Naive thymus-derived CD4-positive, alpha-beta T cell (primary cell): ENCODE results near the gene CHRNA7. TPM values are rescaled to one million over a fixed set of nuclear protein-coding genes. Genes with fewer than 3 reads are reported as not detected.
A peak's percentile ranks its signal among the peaks of the same experiment; 100 is the strongest.
"Not testable (repeated sequence)": the region's sequence is repeated elsewhere in the genome, so short reads cannot be mapped to it uniquely, and the experiment has no call there.

Experiments
- ATAC-seq: fragments of 150-1000 bp; cut with Tn5 transposase; 2 replicates; pipeline ENCODE4 v1.10.0; 2021; ENCODE audit warnings: mild to moderate bottlenecking, moderate library complexity
- CTCF ChIA-PET: fragments of 350-600 bp; sonication (Branson Sonifier 250); formaldehyde crosslinking; loops from one replicate; lab custom pipeline; 2021; ENCODE audit warnings: antibody characterized with exemption; lab: Charles Lee
- POLR2A ChIA-PET: fragments of 350-600 bp; sonication (Branson Sonifier 250); formaldehyde crosslinking; loops from one replicate; lab custom pipeline; 2021; ENCODE audit warnings: antibody characterized with exemption, inconsistent platforms; lab: Charles Lee
- DNase-seq, 9 donors: peaks; one replicate each; pipeline versions ENCODE4 v3.0.0 to v3.0.0-alpha.2; 2020 to 2022; ENCODE audit warnings: mixed read lengths in 1 of 9
- H3K27ac ChIP-seq: one replicate; pipeline ENCODE4 v1.7.0; 2013; ENCODE audit warnings: mild to moderate bottlenecking, low read depth, low read length, moderate library complexity
- H3K27me3 ChIP-seq, 2 donors: one replicate each; pipeline ENCODE4 v1.7.0; 2013; ENCODE audit warnings: low read length in 2 of 2, mild to moderate bottlenecking in 2 of 2, moderate library complexity in 2 of 2; ENCODE audit not compliant: control insufficient read depth in 2 of 2, insufficient read depth in 2 of 2
- H3K36me3 ChIP-seq, 3 experiments: 1 replicate in 2 of 3; 2 replicates in 1 of 3; pipeline ENCODE4 v1.7.0; 2013; ENCODE audit warnings: low read length in 3 of 3, mild to moderate bottlenecking in 3 of 3, moderate library complexity in 1 of 3; ENCODE audit not compliant: insufficient read depth in 3 of 3, control insufficient read depth in 2 of 3
- H3K4me1 ChIP-seq, 2 donors: one replicate each; pipeline ENCODE4 v1.7.0; 2013; ENCODE audit warnings: low read length in 2 of 2, mild to moderate bottlenecking in 2 of 2, moderate library complexity in 1 of 2; ENCODE audit not compliant: control insufficient read depth in 2 of 2, insufficient read depth in 2 of 2
- H3K4me3 ChIP-seq: 2 replicates; pipeline ENCODE4 v1.7.0; 2013; ENCODE audit warnings: mild to moderate bottlenecking, low read length
- H3K9me3 ChIP-seq, 3 experiments: 1 replicate in 2 of 3; 2 replicates in 1 of 3; pipeline ENCODE4 v1.7.0; 2013; ENCODE audit warnings: low read length in 3 of 3; ENCODE audit not compliant: control insufficient read depth in 2 of 3
- H3K27ac Mint-ChIP-seq, 9 donors: one replicate each; pipeline ENCODE4 v1.8.0; 2020 to 2022; ENCODE audit warnings: mixed read lengths in 9 of 9, mild to moderate bottlenecking in 8 of 9, moderate library complexity in 5 of 9, inconsistent platforms in 2 of 9
- H3K27me3 Mint-ChIP-seq, 5 donors: one replicate each; pipeline ENCODE4 v1.8.0; 2021 to 2022; ENCODE audit warnings: mixed read lengths in 5 of 5, mild to moderate bottlenecking in 1 of 5
- H3K36me3 Mint-ChIP-seq, 5 donors: one replicate each; pipeline ENCODE4 v1.8.0; 2020 to 2022; ENCODE audit warnings: mixed read lengths in 5 of 5, mild to moderate bottlenecking in 3 of 5, inconsistent platforms in 1 of 5
- H3K4me1 Mint-ChIP-seq, 7 donors: one replicate each; pipeline ENCODE4 v1.8.0; 2020 to 2022; ENCODE audit warnings: mixed read lengths in 7 of 7, mild to moderate bottlenecking in 3 of 7, inconsistent platforms in 1 of 7
- H3K4me3 Mint-ChIP-seq, 10 donors: one replicate each; pipeline ENCODE4 v1.8.0; 2020 to 2022; ENCODE audit warnings: mild to moderate bottlenecking in 10 of 10, mixed read lengths in 10 of 10, moderate library complexity in 6 of 10, inconsistent platforms in 2 of 10
- H3K9me3 Mint-ChIP-seq, 11 donors: one replicate each; pipeline ENCODE4 v1.8.0; 2020 to 2022; ENCODE audit warnings: mixed read lengths in 11 of 11, mild to moderate bottlenecking in 4 of 11, inconsistent platforms in 1 of 11, moderate library complexity in 1 of 11
- intact Hi-C, 2 donors: fragments of 100-400 bp; cut with micrococcal nuclease; formaldehyde crosslinking; loops; one replicate each; pipeline ENCODE4 v1.15.1; 2023
- polyA plus RNA-seq, 2 donors: library from polyadenylated mRNA; unstranded; fragments of 300-500 nt; fragmentation: Illumina TruSeq; gene quantifications; one replicate each; pipeline ENCODE4 v1.2.3, GENCODE V29; 2021
- total RNA-seq, 6 experiments: library from RNA in 5 of 6; stranded (reverse) in 5 of 6; gene quantifications; 1 replicate in 5 of 6; 2 replicates in 1 of 6; pipeline ENCODE4 v1.2.3 and lab custom pipeline; 2021 to 2026

CHRNA7 gene
- total and polyA plus RNA-seq, 7 experiments from 2014 or later, result 0.09 to 1.6 (median 0.78) TPM; not detected in 3

DNA sequence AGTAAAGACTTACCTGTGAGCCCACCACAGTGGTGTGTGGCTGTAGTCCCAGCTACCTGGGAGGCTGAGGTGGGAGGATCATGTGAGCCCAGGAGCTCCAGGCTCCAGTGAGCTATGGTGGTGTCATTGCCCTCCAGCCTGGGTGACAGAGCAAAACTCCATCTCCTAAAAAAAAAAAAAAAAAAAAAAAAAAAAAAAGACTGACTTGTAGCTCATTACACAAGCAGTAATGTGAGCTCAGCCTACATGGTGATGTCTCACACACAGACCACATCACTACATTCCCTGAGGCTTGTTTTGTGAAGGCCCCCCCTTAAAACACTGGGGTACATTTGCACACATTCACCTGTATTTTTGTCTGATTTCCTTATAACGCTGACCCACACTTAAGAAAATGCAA, 134.4 kb downstream of the CHRNA7 start:
- H3K9me3 ChIP-seq, ATAC-seq, H3K27me3 Mint-ChIP-seq, CTCF ChIA-PET, H3K4me3 Mint-ChIP-seq, POLR2A ChIA-PET, H3K4me1 Mint-ChIP-seq, H3K27ac ChIP-seq, H3K36me3 ChIP-seq, intact Hi-C loops, H3K9me3 Mint-ChIP-seq, DNase-seq, H3K27ac Mint-ChIP-seq, H3K4me3 ChIP-seq, H3K36me3 Mint-ChIP-seq, H3K27me3 ChIP-seq, H3K4me1 ChIP-seq: not testable (repeated sequence)

DNA sequence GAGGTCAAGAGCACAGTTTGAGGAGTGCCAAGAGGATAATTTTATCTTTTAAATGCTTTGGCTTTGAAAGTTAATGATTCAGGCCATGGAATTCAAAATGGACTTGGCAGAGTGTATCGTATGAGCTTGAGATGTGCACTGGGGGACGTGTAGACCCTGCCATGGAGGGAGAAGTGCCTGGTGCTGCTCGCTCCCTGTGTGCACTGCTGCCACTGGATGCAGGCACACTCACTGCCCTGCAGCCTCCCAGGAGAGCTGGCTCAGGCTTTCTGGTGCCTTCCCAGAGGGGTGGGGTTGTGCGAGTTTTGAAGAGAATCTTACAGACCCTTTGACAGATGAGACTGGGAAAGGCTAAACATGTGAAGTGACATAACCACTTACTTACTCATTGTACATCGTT, 135.5 kb downstream of the CHRNA7 start:
- H3K9me3 Mint-ChIP-seq, ATAC-seq, H3K27me3 Mint-ChIP-seq, H3K27ac ChIP-seq, H3K4me1 ChIP-seq, CTCF ChIA-PET, H3K4me3 Mint-ChIP-seq, H3K36me3 Mint-ChIP-seq, H3K4me3 ChIP-seq, H3K9me3 ChIP-seq, H3K36me3 ChIP-seq, POLR2A ChIA-PET, DNase-seq, H3K27me3 ChIP-seq, intact Hi-C loops, H3K4me1 Mint-ChIP-seq, H3K27ac Mint-ChIP-seq: not testable (repeated sequence)

DNA sequence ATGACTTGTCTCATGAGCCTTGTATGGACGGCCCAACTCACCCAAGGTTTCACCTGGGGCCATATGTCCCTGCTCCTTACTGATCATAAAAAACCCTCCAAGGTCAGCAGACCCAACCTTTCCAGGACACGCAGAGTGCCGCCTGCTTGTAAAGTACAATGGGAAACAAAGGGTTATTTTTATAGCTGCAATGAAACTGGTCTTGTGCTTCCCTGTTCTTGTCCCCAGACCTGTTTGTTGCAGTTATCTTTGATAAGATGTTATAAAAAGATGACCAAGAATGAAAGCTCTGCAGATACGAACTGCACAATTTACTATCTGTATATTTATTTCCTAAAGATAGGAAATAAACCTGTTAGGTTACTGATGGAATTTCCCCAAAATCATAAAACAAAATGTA, 136.0 kb downstream of the CHRNA7 start:
- H3K27ac ChIP-seq, H3K4me1 ChIP-seq, H3K4me1 Mint-ChIP-seq, H3K36me3 ChIP-seq, intact Hi-C loops, H3K36me3 Mint-ChIP-seq, H3K9me3 ChIP-seq, H3K4me3 Mint-ChIP-seq, ATAC-seq, H3K27me3 Mint-ChIP-seq, H3K4me3 ChIP-seq, DNase-seq, H3K9me3 Mint-ChIP-seq, H3K27me3 ChIP-seq, H3K27ac Mint-ChIP-seq, CTCF ChIA-PET, POLR2A ChIA-PET: not testable (repeated sequence)

DNA sequence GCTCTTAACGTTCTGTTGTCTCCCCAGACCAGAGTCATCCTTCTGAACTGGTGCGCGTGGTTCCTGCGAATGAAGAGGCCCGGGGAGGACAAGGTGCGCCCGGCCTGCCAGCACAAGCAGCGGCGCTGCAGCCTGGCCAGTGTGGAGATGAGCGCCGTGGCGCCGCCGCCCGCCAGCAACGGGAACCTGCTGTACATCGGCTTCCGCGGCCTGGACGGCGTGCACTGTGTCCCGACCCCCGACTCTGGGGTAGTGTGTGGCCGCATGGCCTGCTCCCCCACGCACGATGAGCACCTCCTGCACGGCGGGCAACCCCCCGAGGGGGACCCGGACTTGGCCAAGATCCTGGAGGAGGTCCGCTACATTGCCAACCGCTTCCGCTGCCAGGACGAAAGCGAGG, 137.6 kb downstream of the CHRNA7 start:
- H3K9me3 ChIP-seq, H3K27ac Mint-ChIP-seq, H3K4me1 Mint-ChIP-seq, H3K4me3 ChIP-seq, H3K4me1 ChIP-seq, H3K27ac ChIP-seq, H3K36me3 Mint-ChIP-seq, H3K27me3 ChIP-seq, CTCF ChIA-PET, DNase-seq, H3K36me3 ChIP-seq, H3K9me3 Mint-ChIP-seq, intact Hi-C loops, H3K4me3 Mint-ChIP-seq, POLR2A ChIA-PET, H3K27me3 Mint-ChIP-seq: not testable (repeated sequence)
- peak; percentile 34 for ATAC-seq

DNA sequence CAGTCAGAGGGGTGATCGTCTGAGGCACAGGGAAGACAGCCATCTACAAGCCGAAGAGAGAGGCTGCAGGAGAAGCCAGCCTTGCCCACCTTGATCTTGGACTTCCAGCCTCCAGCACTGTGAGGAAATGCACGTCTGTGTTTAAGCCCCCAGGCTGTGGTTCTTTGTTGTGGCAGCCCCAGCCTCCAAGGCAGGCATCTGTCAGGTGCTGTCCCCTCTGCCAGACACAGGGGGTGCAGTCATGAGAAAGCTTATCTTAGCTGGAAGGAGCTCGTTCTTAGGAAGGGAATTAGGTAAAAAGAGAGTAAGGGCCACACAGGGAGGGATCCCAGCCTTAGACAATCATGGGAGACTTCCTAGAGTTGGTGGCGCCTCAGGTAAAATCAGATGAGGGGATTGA, 150.3 kb downstream of the CHRNA7 start:
- H3K4me1 ChIP-seq, DNase-seq, H3K9me3 ChIP-seq, H3K27me3 Mint-ChIP-seq, H3K4me3 Mint-ChIP-seq, H3K27ac ChIP-seq, H3K27me3 ChIP-seq, H3K4me3 ChIP-seq, ATAC-seq, intact Hi-C loops, H3K27ac Mint-ChIP-seq, CTCF ChIA-PET, H3K4me1 Mint-ChIP-seq, H3K9me3 Mint-ChIP-seq, H3K36me3 ChIP-seq, H3K36me3 Mint-ChIP-seq, POLR2A ChIA-PET: not testable (repeated sequence)

DNA sequence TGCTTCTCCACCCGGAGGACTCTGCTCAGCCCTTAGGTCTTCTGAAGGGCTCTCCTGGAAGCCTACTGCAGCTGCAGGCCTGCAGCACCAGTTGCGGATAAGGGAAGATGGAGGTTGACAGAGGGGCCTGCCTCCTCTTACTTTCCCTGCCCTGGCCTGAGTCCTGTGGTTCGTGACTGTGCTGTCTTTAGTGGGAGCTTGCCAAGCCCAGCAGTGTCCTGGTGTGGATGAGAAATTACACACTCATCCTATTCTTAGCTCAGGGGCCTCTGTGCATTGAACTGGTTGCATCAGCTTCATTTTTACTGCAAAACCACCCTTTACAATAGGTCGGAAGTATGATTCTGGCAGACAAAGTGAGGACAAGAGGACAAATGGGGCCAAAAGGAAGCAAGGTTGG, 163.5 kb downstream of the CHRNA7 start:
- H3K4me3 ChIP-seq, H3K4me1 Mint-ChIP-seq, H3K27ac Mint-ChIP-seq, POLR2A ChIA-PET, H3K36me3 ChIP-seq, intact Hi-C loops, H3K9me3 Mint-ChIP-seq, CTCF ChIA-PET, H3K36me3 Mint-ChIP-seq, ATAC-seq, H3K9me3 ChIP-seq, H3K27me3 Mint-ChIP-seq, H3K4me3 Mint-ChIP-seq, H3K27ac ChIP-seq, DNase-seq, H3K4me1 ChIP-seq, H3K27me3 ChIP-seq: not testable (repeated sequence)

DNA sequence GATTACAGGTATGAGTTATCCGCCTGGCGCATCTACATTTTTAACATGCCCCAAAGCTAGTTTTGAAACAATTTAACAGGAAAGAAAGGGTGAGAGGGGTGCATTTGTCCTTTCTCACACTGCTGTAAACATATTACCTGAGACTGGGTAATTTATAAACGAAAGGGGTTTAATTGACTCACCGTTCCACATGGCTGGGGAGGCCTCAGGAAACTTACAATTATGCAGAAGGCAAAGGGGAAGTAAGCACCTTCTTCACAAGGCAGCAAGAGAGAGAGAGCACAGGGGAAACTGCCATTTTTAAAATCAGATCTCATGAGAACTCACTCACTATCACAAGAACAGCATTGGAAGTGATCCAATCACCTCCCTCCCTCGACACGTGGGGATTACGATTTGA, 165.9 kb downstream of the CHRNA7 start:
- H3K27me3 Mint-ChIP-seq, H3K4me3 Mint-ChIP-seq, H3K36me3 ChIP-seq, H3K27ac ChIP-seq, H3K4me1 Mint-ChIP-seq, ATAC-seq, H3K9me3 ChIP-seq, H3K4me3 ChIP-seq, H3K4me1 ChIP-seq, intact Hi-C loops, H3K27ac Mint-ChIP-seq, H3K27me3 ChIP-seq, DNase-seq, CTCF ChIA-PET, POLR2A ChIA-PET, H3K36me3 Mint-ChIP-seq, H3K9me3 Mint-ChIP-seq: not testable (repeated sequence)
